Left renal pelvis (tissue), 4 donors: Measurements from ENCODE around the gene COBL. TPM values are rescaled to one million over a fixed set of nuclear protein-coding genes. Genes with fewer than 3 reads are reported as not detected.

Source experiments
- DNase-seq, 4 donors: peaks; one replicate each; pipeline ENCODE4 v3.0.0-alpha.2; 2013; ENCODE audit warnings: low read depth in 4 of 4, low spot score in 3 of 4
- polyA plus RNA-seq, 4 donors: library from polyadenylated mRNA; unstranded; fragments of 120-200 nt; gene quantifications; one replicate each; pipeline ENCODE4 v1.2.1, GENCODE V29; 2013; ENCODE audit not compliant: insufficient read length in 4 of 4

Gene COBL
- polyA plus RNA-seq, 4 donors, result 0.50 to 21.5 (median 16.0) TPM

DNA sequence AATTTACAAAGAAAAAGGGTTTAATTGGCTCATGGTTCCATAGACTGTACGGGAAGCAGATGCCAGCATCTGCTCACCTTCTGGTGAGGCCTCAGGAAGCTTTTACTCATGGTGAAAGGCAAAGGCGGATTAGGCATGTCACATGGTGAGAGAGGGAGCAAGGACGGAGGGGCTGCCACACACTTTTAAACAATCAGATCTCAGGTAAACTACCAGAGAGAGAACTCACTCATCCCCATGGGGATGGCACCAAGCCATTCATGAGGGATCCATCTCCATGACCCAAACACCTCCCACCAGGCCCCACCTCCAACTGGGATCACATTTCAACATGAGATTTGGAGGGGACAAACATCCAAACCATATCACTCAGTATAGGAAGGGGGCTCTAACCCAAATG lies 183.9 kb downstream of the COBL start:
- DNase-seq, result no peak

DNA sequence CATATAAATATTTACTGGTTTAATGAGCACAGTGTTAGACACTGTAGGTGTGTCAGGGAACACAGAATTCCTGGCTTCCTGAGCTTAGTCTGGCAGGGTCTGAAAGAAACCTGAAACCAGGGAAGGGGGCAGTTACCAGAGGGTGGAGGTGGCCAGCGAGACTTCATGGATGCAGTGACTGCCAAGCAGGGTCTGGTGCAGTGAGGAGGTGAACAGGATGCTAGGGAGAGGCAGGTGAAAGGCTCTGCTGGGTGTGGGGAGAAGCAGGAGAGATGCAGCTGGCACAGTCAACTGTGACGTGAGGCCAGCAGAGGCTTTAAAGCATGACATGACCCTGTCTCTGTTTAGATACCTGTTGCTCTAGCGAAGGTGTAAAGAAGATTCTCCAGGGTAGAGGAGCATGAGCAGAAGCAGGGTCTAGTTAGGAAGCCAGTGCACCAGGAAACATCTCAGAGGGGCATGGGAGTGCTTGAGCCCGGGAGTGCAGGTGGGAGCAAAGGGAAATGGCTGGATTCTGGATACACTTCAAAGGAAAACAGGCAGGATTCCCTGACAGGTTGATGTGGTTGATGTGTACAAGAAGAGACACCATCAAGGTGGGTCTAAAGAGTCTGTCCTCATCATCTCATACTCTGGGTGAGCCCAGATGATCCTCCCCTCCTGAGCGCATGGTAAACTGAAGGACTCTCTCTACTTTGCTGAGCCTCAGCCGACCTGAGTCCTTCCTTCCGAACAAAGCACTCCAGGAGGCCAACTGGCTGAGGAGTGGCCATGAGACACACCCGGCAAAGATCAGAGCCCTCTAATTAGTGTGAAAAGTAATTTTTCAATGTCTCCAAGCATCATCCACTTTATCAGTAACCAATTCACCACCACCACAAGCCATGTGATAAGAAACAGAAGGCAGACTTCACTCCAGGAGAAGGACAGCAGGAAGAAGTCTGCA lies 186.8 kb downstream of the COBL start:
- DNase-seq, result no peak

DNA sequence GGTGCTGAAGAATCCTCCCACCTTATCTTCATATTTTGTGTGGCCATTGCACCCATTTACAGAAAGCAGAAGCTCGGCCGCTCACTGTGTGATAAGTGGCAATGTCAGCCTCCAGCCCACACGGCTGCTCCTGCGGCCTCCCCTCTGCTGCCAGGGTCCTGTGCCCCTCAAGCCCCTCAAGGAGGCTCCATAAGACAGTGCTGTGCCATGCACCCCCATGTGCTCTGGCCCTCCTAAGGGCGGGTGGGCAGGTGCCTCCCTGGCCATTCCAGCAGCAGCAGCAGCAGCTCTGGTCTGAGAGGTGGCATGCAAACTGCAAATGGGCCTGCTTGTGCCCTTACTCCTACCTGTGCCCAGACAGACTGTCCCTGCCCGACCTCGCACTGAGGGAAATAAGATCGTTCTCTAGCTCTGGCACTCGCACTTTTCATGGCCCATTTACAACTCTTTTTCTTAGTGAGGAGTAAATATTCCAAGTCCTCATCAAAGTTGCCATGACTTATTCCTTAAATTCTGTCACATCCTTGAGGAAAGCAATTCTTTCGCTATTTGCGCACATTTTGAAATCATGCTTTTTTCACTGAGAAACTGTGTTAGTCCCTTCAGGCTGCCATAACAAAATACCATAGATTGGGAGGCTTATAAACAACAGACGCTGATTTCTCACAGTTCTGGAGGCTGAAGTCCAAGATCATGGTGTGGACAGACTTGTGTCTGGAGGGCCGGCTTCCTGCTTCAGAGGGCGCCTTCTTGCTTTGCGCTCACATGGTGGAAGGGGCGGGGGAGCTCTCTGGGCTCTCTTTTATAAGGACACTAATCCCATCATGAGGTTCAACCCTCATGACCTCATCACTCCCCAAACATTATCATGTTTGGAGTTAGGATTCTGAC lies 187.8 kb downstream of the COBL start:
- DNase-seq, result no peak

DNA sequence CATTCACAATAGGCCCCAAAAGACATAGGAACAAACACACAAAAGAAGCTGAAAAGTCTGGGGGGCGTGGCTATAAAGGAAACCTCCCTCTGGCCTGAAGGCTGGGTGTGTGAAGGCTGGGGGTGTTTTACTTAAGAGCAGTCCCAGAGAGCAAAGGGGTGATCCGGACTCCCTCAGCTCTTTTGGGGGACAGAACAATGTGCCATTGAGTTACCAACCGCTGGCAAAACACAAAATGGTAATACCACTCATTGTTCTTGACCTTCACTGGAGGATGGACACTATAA lies 189.0 kb downstream of the COBL start:
- no peak for DNase-seq

DNA sequence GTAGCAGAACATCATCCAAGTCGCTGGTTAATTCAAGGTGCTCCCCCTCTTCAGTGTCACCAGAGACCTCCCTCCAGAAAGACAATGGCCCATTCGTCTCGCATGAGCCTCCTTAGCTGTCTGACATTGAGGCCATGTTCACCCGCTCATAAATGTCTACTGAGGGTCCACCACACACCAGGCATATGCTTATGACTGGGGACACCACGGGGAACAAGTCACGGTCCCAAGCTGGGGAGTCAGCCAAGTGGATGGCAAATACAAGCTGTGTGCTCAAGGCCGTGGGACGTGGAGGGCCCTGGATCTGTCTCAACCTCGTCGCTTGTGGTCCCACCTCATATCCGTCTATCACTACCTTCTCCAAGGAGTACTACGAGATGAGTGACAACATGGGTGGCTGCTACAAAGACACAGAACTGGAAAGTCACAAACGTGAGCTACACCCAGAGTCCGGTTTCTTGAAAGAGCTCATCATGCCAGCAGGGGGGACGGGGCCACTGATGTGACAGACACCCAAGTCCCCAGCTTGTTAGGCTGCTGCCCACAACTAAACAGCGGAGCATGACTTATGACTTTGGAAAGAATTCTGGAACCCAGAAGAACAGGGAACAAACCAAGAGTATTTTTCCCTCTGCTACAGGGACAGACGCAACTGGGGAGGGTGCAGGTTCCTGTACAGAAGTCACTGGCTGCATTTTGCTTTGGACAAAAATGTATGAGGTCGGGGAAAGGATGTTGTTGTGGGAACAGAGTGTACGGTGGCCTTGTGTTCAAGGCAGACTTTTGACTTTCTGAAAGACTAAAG lies 189.6 kb downstream of the COBL start:
- no peak for DNase-seq

DNA sequence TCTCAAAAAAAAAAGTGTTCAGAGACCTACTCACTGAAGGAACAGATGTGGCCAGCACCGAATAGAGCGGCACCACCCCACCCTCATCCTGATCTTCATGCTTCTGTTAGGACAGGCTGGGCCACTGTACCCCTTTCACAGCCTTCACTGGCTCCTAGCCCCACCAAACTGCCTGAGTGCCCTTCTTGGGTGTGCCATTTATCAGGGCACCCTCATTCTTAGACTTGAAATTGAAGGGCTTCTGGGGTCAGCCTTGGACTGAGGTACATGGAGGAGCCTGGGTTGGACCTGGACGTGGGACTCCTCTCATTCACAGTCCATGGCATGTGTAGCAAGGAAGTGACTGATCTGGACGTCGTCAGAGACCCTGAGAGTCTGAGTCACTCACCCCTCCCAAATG lies 190.3 kb downstream of the COBL start:
- no peak for DNase-seq

DNA sequence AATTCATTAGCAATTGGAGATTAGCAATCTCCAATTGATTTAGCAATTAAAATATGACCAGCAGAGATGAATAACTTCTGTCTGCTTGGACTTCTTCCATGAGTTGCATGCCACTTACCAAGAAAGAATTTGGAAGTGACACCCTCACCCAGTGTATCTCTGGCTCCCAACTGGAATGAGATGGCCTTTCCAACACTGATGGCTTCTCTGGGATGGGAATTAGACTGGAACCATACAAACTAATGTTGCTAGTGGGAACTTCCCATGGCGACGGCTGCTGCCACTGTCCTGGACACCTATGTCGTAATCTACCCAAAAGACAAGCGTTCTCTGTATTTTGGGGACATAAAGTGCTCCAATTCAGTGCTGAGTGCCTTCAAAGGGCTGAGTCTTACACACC lies 192.3 kb downstream of the COBL start:
- DNase-seq, result no peak

DNA sequence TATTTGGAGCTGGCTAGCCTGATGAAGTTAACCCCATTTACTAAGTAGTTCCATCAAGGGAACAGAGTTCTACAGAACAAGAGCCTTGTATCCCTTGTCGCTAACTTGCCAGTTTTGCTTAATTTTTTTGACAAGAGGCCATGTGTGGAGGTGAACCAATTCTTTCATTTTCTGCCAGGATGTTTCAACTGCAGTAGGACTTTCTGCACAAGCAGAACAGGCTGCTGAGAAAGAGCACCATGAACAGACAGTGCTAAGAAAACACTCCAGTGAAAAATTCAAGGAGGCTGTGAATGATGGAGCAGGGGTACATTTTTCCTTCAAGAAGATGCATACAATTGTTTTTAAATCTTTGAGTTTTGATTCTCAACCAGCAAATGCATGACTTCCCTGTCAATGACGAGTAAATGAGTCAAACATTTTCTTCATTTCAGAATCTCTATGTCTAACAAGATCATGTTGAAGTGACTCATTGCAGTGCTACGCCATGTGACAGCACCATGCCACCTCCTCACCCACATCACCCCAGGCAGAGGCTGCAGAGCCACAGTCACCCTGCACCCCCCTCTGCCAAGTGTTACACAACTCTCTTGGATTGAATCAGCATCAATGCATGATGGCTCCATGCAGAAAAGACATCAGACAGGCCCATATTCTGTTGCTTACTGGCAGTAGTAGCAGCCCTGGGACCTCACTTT lies 193.1 kb downstream of the COBL start:
- DNase-seq, result no peak

DNA sequence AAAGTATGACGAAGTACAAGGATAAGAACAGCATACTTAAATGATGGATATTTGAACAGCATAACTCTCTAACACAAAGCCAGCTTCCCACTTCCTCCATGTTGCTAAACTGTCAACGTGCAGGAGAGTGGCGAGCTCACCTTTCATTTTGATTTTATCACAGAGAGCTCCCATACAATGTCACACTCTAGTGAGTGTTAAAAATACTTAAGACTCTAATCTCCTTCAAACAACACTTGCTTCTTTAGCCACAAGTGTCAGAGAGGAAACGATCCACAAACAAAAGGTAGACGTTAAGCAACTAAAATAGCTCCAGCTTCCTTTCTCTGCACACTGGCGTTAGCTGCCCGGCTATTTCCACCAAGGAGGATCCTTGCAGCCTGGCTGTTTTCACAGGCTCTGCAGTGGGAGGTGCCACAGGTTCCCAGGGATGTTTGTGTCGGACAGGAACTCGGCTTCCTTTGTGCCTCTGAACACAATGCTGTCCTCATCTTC lies 194.6 kb downstream of the COBL start:
- peak in 2 of 4 donors; percentile 19 to 24 for DNase-seq

DNA sequence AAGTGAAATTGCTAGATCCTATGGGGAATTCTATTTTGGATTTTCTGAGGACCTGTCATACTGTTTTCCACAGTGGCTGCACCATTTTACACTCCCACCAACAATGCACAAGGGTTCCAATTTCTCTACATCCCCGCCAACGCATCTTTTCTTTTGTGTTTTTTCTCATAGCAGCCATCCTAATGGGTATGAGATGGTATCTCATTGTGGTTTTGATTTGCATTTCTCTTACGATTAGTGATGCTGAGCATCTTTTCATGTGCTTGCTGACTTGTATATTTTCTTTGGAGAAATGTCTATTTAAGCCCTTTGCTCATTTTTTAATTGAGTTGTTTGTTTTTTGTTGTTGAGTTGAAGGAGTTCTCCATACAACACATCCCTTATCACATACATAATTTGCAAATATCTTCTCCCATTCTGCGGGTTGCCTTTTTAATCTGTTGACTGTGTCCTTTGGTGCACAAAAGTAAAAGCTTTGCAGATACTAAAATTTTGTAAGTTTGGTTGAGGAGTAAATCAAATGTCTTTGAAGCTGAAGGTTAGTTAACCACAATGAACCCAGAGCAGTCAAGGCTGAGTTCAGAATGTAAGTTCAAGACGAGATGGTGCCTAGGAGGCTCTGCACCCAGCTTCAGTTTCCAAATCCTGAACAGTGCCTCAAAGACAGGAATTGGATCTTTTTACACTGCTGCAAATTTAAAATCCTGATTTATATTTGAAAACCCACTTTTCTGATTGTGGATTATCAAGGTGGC lies 195.4 kb downstream of the COBL start:
- no peak for DNase-seq

DNA sequence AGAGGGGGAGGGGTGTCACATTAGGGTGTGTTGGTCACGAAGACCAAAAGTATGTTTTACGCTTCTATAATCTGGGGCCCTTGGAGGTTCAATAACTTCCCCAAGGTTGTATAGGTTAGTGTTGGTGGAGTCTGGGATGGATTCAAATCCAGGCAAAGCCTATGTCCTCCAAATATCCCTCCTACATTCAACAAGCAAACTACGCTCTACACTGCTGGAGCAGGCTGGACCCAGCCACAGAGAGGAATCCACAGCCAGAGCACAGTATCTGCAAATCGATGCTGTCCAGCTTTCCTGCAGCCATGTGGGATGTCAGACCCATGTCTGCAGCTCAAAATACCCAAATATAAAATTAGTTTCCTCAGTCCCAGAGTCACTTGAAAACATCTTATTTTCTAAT lies 198.0 kb downstream of the COBL start:
- DNase-seq, result no peak

DNA sequence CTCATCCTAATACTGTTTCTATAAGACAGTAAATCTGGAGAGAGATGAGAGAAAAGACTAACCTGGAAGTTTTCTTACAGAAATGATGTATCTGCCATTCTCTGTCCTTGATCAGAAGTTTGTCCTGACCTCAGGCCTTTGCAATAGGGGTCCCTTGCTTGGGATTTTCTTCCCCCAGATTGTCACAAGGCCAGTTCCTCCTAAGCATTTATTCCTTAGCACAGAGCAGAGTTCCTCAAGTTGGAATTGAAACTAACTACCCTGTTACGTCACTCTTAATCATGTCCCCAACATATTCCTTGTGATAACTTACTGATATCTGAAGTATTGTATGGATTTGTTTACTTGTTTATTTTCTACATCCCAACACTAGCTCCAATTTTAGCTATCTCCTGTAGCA lies 202.1 kb downstream of the COBL start:
- DNase-seq, result no peak

DNA sequence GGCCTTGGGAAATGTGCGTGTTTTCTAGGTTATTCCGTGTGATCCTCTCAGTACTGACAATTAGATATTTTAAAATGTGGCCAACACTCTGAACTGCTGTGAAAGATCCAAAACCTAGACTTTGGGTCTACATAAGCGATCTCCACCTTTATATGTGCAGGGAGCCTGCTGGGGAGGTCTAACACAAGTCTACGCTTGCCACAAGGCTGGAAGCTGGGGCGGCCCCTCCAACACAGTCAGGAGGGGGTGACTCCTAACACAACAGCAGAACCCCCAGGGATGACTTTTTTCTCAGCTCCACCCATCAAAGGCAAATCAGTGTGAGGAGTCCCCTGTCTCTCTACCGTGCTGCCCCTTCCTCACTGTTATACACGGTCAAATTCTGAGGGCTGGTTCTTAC lies 202.6 kb downstream of the COBL start:
- DNase-seq, result no peak

DNA sequence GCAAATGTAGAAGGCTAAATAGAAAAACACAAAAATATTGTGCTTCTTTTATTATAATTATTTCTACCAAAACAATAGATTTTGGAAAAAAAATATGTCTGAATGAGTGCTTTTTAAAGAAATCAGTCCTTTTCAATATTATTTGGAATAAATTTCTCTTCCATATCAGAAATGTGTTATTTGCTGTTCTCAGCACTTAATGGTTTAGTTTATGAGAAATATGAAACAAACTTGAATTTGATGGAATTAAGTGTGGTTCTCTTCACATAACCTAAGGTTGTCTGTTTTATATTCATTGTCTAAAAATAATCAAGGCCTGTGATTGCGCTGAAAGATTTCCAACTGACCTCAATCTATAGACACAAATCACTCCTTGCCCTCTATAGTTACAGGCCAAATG lies 203.0 kb downstream of the COBL start:
- no peak for DNase-seq

DNA sequence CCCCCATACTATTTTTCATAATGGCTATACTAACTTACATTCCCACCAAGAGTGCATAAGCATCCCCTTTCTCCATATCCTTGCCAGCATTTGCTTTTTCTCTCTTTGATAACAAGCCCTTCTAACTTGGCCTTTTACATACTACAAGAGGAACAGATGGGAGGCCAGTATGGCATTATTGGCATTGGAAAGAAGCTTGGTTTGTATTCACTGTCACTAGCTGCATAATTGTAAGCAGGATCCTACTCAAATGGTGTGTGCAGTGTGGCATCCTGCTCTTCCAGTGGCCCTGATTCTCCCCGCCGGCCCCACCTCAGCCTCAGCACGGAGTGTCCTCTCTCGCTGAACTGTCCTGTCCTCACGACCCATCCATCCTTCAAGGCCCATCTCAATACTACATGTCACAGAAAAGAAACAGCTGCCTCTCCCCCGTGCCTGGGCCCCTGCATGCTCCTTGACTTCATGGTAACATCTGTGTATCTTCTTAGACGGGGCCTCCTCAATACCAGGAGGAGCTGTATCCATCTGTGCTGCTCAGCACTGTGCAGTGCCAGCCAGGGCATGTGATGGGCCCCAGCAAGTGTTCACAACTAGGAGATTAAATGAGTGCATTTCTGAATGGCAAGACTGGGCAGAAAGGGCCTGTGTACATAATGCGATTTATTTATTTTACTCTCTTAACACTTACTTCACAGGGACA lies 205.2 kb downstream of the COBL start:
- no peak for DNase-seq

DNA sequence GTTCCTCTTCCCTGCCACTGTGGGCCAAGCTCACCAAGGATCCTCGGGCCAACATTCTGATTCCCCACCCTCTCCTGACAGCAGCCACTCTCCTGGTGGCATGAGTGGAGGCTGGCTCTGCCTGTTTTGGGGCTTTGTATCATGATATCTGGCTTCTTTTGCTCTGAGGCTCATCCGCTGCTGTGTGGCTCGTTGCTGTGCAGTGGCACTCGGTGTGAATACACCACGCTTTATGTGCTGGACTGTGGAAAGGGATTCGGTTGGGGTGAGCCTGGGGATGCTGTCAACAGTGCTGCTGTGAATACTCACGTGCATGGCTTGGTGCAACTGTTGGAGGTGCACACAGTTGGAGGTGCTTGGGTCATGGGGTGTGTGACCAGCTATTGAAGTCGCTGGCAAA lies 208.5 kb downstream of the COBL start:
- no peak for DNase-seq

DNA sequence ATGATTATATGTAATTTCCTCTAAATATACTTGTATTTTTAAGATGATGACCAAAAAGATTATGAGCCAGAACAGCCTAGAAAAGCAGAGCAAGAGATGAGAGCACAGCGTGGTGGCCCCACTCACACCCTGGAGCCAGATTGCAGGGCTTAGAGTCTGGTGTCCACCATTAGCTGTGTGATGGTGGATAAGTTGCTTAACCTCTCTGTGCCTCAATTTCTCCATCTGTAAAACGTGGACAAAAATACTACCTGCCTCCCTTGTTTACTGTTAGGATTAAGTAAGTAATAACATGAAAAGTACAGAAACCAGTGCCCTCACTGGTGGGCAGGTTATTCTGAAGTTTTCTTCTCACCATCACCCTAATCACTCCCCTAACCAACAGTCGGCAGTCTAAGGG lies 212.3 kb downstream of the COBL start:
- no peak for DNase-seq

DNA sequence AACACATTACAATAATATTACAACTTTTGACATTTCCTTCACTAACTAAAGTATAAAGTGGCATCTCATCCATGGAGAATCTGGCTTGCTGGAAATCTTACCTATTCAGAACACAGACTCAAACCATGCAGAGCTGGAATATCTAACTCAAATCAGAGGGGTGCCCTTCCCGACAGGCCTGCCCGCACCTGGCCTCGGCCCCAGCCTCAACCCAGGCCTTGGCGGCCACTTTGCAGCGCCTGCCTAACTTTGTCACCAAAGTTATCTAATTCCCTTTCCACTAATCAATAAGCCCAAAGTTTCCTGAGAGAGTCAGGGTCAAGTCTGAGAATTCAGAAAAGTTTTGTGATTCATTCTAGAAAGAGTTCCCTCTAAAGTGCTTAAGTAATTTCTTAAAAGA lies 212.9 kb downstream of the COBL start:
- no peak for DNase-seq

DNA sequence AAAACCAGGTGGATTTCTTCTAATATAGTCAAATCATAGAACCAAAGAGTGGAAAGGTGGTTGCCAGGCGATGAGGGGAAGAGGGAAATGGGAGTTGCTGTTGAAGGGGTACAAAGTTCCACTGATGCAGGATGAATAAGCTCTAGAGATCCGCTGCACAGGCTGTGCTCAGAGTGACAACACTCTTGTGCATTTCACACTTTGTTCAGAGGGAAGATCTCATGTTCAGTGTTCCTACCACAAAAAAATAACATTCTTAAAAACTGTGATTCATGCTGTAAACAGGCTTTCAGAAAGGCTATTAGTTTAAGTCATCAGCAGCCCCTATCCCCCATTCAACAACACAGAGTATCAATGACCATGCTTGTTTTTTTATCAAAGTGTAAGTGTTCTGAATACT lies 213.8 kb downstream of the COBL start:
- DNase-seq, result no peak
